ENCODE measurements around the gene MYOF.
A peak's percentile ranks its signal among the peaks of the same experiment; 100 is the strongest.
"Not testable (repeated sequence)": the region's sequence is repeated elsewhere in the genome, so short reads cannot be mapped to it uniquely, and the experiment has no call there.

The MYOF gene

GRCh38 chr10:93336678-93337077 lies 145.5 kb downstream of the MYOF start:
- DNase-seq: no peak

GRCh38 chr10:93336110-93336509 lies 146.0 kb downstream of the MYOF start:
- DNase-seq: no peak

GRCh38 chr10:93334901-93335327 lies 147.2 kb downstream of the MYOF start:
- no peak for DNase-seq

- DNase-seq: no peak
Measured at GRCh38 chr10:93334181-93334580, 148.0 kb downstream of the MYOF start.

GRCh38 chr10:93333278-93333978 lies 148.7 kb downstream of the MYOF start:
- no peak for DNase-seq

GRCh38 chr10:93330824-93331223 lies 151.3 kb downstream of the MYOF start:
- DNase-seq: no peak

GRCh38 chr10:93319896-93320295 lies 162.2 kb downstream of the MYOF start:
- DNase-seq: no peak

GRCh38 chr10:93319096-93319495 lies 163.0 kb downstream of the MYOF start:
- no peak for DNase-seq

GRCh38 chr10:93315246-93315645 lies 166.9 kb downstream of the MYOF start:
- DNase-seq: no peak

GRCh38 chr10:93314656-93315055 lies 167.5 kb downstream of the MYOF start:
- DNase-seq: not testable (repeated sequence)

- DNase-seq: no peak
Measured at GRCh38 chr10:93313798-93314197, 168.3 kb downstream of the MYOF start.

- no peak for DNase-seq
Measured at GRCh38 chr10:93309062-93309461, 173.1 kb downstream of the MYOF start.

GRCh38 chr10:93305122-93305521 lies 177.0 kb downstream of the MYOF start:
- no peak for DNase-seq

GRCh38 chr10:93300981-93301380 lies 181.2 kb downstream of the MYOF start:
- no peak for DNase-seq

GRCh38 chr10:93300288-93300917 lies 181.7 kb downstream of the MYOF start:
- DNase-seq: no peak

GRCh38 chr10:93299606-93300287 lies 182.4 kb downstream of the MYOF start:
- DNase-seq: no peak

- DNase-seq: no peak
Measured at GRCh38 chr10:93299195-93299594, 182.9 kb downstream of the MYOF start.

GRCh38 chr10:93296151-93296550 lies 186.0 kb downstream of the MYOF start:
- DNase-seq: no peak

- DNase-seq: no peak
Measured at GRCh38 chr10:93293999-93294398, 188.1 kb downstream of the MYOF start.

- no peak for DNase-seq
Measured at GRCh38 chr10:93290661-93291354, 191.3 kb downstream of the MYOF start.

- DNase-seq: peak; percentile 55
Measured at GRCh38 chr10:93288679-93289634, 193.2 kb downstream of the MYOF start.

- no peak for DNase-seq
Measured at GRCh38 chr10:93287775-93288174, 194.4 kb downstream of the MYOF start.
